KBM-7 (cell line): ENCODE results near the gene SORCS3.

Source experiments
- DNase-seq: peaks from one replicate; pipeline ENCODE4 v3.0.0-alpha.2; 2015
- in situ Hi-C: fragments of 300-500 bp; cut with MboI; formaldehyde crosslinking; loops from 2 replicates; pipeline ENCODE4 v1.14.3; 2020; ENCODE audit warnings: low sequenced_read_pairs, low pct_unique_long_range_greater_than_20kb, mixed read lengths

SORCS3 gene

GRCh38 chr10:104750291-104750690 lies 109.2 kb downstream of the SORCS3 start:
- in situ Hi-C loops: no loop called here

GRCh38 chr10:104762793-104763192 lies 121.7 kb downstream of the SORCS3 start:
- in situ Hi-C loops: no loop called here
- no peak for DNase-seq

More at GRCh38 chr10:104750291-104750690, 109.2 kb downstream of the SORCS3 start:
- DNase-seq: no peak

- in situ Hi-C loops: no loop called here
- no peak for DNase-seq
These were observed 125.3 kb downstream of the SORCS3 start for GRCh38 chr10:104766341-104766740.

- in situ Hi-C loops: no loop called here
- no peak for DNase-seq
These were observed 126.2 kb downstream of the SORCS3 start for GRCh38 chr10:104767282-104767681.

- in situ Hi-C loops: no loop called here
- no peak for DNase-seq
These were observed 126.7 kb downstream of the SORCS3 start for GRCh38 chr10:104767745-104768144.

- DNase-seq: no peak
- in situ Hi-C loops: no loop called here
These were observed 132.0 kb downstream of the SORCS3 start for GRCh38 chr10:104773105-104773504.

GRCh38 chr10:104774234-104774633 lies 133.1 kb downstream of the SORCS3 start:
- in situ Hi-C loops: no loop called here
- DNase-seq: no peak

GRCh38 chr10:104777086-104777799 lies 136.2 kb downstream of the SORCS3 start:
- no peak for DNase-seq
- in situ Hi-C loops: no loop called here

- no peak for DNase-seq
- in situ Hi-C loops: no loop called here
These were observed 137.3 kb downstream of the SORCS3 start for GRCh38 chr10:104778371-104778770.

GRCh38 chr10:104779701-104780100 lies 138.6 kb downstream of the SORCS3 start:
- no peak for DNase-seq
- in situ Hi-C loops: no loop called here

- no peak for DNase-seq
- in situ Hi-C loops: no loop called here
These were observed 139.1 kb downstream of the SORCS3 start for GRCh38 chr10:104780165-104780564.

- no peak for DNase-seq
- in situ Hi-C loops: no loop called here
These were observed 140.0 kb downstream of the SORCS3 start for GRCh38 chr10:104780946-104781595.

GRCh38 chr10:104784452-104784851 lies 143.4 kb downstream of the SORCS3 start:
- no peak for DNase-seq
- in situ Hi-C loops: no loop called here

GRCh38 chr10:104791471-104791870 lies 150.4 kb downstream of the SORCS3 start:
- in situ Hi-C loops: no loop called here
- DNase-seq: no peak

GRCh38 chr10:104795411-104795810 lies 154.3 kb downstream of the SORCS3 start:
- in situ Hi-C loops: no loop called here
- DNase-seq: no peak

- in situ Hi-C loops: no loop called here
- no peak for DNase-seq
These were observed 155.7 kb downstream of the SORCS3 start for GRCh38 chr10:104796823-104797222.

GRCh38 chr10:104802941-104803340 lies 161.9 kb downstream of the SORCS3 start:
- in situ Hi-C loops: no loop called here

GRCh38 chr10:104804880-104805279 lies 163.8 kb downstream of the SORCS3 start:
- in situ Hi-C loops: no loop called here
- DNase-seq: no peak

More at GRCh38 chr10:104802941-104803340, 161.9 kb downstream of the SORCS3 start:
- no peak for DNase-seq

- in situ Hi-C loops: no loop called here
- DNase-seq: no peak
These were observed 165.7 kb downstream of the SORCS3 start for GRCh38 chr10:104806801-104807200.

GRCh38 chr10:104807581-104808310 lies 166.7 kb downstream of the SORCS3 start:
- in situ Hi-C loops: no loop called here
- DNase-seq: no peak
